Activated CD8-positive, alpha-beta memory T cell treated with anti-CD3 and anti-CD28 coated beads, Interleukin-2, amount 50 U/mL, for 1 hour (primary cell): ENCODE measurements around the gene TMC5.
"Not testable (repeated sequence)": the region's sequence is repeated elsewhere in the genome, so short reads cannot be mapped to it uniquely, and the experiment has no call there.

ENCODE experiments used
- DNase-seq: peaks from one replicate; pipeline ENCODE4 v3.0.0-alpha.2; 2020; ENCODE audit errors: extremely low read depth

TMC5 gene

DNA sequence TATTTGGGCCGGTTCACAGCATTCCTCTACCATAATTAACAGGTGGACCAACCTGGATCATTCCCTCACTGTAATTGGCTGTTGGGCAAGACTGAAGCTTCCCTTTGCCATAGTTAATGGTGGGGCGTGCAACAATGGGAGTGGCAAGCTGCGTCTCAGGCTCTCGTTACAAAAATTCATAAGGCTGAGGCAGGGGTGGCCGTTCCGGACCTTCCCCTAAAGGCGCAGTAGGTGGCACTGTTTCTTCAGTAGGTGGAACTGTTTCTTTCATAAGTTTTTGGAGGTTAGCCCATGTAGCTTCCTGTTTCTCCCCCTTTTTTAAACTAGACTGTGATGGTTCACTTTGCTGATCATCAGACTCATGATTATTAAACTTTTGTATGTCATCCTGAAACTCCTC lies 17.0 kb upstream of the TMC5 start:
- DNase-seq = no peak

DNA sequence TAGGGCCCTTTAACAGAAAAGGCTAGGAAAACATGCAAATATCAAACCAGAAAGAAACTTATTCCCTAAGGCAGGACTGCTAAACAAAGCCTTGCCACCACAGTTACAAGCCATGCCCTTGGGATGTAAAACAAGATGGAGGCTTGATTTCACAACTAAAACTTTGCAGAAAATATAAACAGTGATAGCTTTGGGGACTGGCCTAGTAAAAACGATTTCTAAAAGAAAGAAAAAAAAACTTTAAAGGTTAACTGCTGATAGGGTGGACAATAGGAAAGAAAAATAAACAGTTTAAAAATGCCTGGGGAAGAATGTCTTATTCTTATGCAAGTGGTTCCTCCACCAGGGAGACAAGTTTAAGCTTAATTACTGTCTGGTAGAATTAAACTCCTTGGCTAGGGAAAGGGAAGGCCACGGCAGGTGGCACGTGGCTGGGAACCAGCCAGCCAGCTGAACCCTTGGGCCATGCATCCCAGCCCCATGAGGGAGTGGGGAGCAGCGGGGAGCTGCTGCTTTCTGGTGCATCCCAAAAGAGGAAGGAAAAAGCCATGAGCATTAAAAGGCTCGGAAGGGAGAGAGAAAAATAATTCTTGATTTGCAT lies 10.7 kb upstream of the TMC5 start:
- DNase-seq = no peak

DNA sequence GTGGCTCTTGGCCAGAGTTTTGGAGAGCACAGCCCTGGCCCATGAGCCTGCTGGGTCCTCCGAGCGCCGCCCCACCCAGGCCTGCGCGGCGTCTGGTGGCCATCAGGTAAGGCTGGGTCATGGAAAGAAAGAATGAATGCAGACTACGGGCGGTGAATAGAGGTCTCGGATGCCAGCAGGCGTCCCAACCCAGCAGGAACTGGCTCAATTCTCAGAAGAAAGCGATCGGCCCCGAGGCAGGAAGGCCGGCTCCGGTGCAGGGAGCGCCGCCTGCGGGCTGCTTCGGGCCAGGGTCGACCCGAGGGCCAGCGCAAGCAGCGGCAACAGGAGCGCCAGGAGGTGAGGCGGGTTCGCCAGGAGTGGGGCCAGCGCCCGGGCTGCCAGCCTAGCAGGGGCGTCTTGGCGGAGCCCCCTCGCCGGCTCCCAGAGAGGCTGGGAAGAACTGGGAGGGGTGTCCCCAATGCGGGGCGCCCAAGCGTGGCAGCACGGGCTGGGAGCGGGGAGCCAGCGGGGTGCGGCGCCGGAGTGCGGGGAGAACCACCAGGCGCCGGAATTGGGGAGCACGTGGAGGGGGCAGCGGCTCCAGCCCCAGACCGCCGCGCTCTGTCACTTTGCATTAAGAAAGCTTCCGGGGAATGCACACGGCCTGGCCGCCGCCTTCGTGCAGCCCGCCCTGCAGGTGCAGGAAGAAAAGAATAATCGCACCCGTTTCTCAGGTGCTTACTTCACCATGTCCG lies 7.1 kb upstream of the TMC5 start:
- DNase-seq = no peak

DNA sequence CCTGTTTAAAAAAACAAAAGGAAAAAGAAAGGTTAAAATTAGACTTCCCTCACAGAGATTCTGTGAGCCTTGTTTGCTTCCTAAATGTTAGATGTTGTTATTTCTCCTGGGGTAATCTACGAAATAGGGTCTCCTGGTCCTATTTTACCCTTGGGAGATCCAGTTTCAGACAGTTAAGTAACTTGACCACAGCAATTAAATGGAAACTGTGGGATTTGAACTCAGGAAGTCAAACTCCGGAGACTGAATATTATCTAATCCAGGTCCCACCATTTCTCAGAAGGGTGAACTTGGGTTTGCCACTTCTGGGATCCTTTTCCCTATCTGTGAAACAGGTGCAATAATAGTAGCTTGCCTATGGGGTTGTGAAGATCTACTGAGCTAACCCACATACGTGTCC lies 6.4 kb upstream of the TMC5 start:
- DNase-seq = no peak

DNA sequence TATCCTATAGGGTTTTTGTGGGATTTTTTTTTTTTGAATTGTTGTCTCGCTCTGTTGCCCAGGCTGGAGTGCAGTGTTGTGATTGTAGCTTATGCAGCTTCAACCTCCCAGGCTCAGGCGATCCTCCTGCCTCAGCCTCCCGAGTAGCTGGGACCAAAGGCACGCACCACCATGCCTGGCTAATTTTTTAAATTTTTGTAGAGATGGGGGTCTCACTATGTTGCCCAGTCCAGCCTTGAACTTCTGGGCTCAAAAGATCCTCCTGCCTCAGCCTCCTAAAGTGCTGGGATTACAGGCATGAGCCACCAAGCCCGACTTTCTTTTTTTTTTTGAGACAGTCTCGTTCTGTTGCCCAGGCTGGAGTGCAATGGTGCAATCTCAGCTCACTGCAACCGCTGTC lies 5.6 kb upstream of the TMC5 start:
- DNase-seq = not testable (repeated sequence)

DNA sequence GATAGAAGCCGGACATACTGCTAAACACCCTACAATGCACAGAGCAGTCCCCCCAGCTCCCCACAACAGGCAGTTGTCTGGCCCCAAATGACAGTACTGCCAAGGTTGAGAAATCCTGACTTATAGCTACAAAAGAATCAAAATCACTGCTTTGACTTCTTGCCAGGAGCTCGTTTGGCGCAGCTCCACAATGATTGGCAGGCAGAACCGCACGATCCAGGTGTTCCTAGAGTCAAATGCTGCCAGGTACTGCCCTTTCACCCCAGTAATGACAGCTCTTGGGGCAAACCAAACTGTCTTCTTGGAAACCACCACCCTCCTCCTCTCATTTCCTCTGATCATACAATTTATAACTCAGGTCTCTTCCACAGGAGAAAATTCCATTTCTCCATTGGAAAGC lies 2.2 kb upstream of the TMC5 start:
- DNase-seq = no peak

DNA sequence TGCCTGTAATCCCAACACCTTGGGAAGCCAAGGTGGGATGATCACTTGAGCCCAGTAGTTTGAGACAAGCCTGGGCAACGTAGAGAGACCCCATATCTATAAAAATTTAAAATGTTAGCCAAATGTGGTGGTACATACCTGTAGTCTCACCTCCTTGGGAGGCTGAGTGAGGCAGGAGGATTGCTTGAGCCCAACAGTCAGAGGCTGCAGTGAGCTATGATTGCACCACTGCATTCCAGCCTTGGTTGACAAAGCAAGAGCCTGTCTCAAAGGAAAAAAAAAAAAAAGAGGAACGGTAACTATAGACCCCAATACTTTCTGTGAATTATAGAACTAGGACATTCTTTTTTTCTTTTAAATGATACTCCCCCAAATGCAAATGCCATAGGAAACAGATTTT lies 1.8 kb upstream of the TMC5 start:
- no peak for DNase-seq

DNA sequence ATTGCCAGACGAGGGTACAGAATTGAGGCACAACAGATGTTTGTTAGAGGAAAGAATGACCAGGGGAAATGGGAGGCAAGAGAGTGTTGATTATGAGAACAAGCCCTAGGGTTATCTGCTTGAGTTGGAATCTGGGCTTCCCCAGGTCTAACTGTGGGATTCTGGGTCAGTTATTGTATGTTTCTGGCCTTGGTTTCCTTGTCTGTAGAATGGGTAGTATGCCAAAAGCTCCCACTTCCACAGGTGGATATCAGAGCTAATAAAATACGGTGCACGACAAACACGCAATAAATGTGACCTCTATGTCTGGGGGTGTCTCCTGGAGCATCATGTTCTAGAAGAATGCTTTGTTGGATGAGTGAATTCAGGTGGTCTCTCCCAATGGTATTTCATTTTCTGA lies 517 bp downstream of the TMC5 start:
- DNase-seq = no peak

DNA sequence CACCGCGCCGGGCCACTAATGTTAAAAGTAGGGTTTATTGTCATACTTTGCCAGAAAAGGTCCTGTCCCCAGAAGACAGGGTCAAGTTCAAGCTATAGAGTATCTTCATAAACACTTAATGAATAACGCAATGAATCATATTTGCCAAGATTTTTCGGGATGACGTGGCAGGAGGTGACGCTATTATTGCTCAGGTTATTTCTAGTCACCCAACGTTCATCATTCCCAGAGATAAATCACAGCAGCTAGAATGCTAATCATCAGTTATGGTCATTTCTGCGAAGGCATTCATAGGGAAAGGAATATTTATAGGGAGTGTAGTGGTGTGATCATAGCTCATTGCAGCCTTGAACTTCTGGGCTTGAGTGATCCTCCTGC lies 2.0 kb downstream of the TMC5 start:
- DNase-seq = no peak

DNA sequence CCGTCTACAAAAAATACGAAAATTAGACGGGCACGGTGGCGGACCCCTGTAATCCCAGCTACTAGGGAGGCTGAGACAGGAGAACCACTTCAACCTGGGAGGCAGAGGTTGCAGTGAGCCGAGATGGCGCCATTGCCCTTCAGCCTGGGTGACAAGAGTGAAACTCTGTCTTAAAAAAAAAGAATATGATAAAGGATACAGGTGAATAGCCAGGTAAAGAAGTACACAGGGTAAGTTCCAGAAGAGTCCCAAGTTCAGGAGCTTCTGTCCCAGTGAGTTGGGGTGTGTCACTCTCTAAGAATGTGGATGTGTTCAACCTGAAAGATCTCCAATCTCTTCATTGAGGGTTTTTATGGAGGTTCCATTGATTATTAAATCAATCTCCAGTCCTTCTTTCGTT lies 6.8 kb downstream of the TMC5 start:
- no peak for DNase-seq

DNA sequence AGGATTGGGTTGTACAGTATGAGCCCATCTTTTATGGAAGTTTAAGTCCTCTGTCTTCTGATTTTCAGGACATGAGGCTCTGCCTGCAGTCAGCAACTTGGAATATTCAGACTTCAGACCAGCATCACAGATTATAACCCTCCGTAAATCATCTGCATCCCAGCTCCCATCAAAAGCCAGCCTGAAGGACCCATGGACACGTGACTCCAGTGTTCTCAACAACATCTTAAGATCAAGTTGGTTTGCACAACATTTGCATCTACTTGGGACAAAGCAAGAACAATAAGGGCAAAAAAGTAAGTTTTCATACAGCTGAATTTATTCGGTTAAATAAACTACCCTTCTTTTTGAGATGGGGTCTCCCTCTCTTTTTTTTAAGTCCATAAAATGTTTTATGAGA lies 12.7 kb downstream of the TMC5 start:
- DNase-seq = no peak

DNA sequence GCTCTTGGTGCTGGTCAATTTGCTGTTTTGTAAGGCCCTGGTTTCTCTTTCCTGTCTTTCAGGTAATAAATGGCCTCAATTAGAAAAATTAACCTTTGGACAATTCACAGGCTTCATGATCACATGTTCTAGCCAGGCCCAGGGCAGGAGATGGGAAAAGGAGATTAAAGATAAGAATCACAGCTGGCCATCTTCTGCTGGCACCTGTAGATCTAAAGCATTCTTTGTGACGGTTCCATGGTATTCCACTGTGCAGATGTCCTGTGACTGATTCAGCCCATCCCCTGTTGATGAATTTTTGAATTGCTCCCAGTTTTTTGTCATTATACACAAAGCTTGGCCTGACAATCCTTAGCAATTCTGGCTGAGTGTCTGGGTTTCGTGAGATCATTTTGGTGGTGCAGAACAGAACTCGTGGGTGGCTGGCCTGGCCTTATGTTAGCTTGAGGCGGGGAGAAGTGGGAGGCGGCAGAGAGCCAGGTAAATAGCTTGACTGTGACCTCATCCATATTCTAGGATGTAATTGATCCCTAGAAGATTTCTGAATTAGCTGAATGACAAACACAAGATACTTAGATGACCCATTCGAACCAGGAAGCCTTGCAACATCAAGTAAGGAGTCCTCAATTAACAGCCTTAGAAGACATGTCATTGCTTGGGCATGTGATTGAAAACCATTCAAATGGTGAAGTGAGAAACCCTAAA lies 14.1 kb downstream of the TMC5 start:
- DNase-seq = no peak

DNA sequence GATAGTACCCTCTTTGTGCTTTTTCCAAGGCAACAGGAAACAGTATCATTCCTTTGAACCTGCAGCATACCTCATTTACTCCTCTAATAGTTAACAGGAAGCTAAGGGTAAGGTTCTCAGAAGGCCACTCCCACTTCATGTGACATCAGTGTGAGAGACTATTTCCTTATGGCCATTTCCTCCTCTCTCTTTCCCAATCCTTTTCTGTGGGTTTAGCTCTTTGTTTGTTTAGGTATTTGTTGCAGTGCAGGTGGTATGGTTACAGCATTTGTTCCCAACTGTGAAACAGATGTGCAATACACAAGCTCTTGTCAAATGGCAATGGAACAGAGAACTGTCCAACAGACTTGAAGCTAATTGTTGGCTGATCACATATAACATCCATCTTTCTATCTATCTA lies 14.7 kb downstream of the TMC5 start:
- no peak for DNase-seq

DNA sequence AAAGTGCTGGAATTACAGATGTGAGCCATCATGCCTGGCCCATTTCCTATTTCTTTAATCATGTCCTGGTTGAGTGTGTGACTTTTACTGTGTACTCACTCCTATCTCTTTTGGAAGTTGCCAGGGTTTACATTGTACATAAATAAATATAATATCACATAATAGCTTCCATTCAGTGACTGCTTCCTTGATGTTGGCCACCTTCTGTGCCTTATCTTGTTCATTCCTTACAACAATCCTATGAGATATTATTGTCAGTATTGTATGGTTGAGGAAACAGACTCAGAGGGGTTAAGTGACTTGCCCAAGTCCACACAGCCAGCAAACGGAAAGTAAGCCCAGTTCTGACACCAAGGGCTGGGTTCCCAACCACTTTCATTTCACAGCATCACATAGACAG lies 16.9 kb downstream of the TMC5 start:
- DNase-seq = no peak

DNA sequence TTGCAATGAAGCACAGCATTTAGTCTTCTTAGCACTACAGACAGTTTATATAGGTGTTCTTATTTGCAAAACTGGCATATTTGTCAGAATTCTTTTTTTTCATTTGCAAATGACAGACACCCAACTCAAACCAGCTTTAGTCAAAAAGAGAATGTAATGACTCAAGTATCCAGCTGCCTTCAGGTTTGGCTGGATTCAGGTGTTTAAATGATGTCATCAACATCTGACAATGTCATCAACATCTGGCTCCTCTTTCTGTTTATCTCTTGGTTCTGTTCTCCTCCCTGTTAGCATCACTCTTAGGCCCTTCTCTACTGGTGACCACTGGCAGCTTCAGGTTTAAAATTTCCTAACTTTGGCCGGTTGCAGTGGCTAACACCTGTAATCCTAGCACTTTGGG lies 18.9 kb downstream of the TMC5 start:
- no peak for DNase-seq

DNA sequence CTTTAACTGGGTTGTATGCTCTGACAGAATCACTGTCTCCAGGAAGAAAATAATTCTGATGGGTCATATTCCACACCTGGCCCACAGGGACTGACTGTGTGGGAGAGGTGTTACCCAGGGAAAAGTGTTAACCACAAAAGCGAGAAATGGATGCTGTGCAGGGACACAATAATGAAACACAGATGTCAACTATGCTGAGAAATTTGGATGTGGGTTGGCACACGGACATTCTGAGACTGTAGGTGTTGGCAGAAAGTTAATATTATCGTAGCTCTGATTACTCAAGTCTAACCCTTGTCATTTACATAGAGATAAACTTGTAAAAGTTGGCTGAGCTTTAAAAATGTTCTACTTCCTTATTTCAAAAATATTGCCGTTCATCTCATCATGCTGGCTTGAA lies 19.6 kb downstream of the TMC5 start:
- DNase-seq = no peak

DNA sequence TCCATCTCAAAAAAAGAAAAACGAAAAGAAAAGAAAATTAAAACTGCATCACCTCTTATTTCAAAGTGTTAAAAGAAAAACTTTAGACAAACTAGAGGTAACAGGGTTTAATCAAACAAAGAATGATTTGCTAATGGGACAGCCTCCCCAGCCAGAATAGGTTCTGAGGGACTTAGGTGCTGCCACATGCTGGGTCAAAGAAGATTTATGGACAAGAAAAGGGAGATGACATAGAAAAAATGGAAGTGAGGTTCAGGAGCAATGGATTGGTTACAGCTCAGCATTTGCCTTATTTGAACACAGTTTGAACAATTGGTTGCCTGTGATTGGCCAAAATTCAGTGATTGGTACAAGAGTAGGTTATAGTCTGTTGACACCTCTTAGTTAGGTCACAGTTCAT lies 21.1 kb downstream of the TMC5 start:
- no peak for DNase-seq

DNA sequence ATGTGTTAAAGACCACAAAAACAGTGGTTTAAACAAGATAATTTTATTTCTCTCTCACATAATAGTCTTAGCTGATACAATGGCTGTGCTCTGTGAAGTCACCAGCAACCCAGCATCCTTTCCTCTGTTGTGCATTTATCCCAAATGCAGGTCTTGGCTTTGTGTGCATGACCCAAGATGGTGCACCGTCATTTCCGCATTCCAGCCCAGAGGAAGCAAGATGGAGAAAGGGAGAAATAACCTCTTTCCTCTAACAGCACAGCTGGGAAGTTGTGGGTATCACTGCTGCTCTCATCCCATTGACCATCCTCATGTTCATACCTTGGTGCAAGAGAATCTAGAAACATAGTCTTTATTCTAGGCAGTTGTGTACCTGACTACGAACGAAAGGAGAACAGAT lies 21.8 kb downstream of the TMC5 start:
- no peak for DNase-seq

DNA sequence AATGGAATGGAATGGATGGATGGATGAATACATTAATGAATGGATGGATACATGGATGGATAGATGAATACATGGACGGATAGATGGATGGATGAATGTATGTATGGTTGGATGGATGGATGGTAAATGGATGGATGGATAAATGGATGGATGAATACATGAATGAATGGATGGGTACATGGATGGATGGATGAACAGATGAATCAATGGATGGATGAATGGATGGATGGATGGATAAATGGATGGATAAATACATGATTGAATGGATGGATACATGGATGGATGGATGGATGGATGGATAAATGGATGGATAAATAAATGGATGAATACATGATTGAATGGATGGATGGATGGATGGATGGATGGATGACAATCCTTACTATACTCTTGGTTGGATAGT lies 26.0 kb downstream of the TMC5 start:
- no peak for DNase-seq

DNA sequence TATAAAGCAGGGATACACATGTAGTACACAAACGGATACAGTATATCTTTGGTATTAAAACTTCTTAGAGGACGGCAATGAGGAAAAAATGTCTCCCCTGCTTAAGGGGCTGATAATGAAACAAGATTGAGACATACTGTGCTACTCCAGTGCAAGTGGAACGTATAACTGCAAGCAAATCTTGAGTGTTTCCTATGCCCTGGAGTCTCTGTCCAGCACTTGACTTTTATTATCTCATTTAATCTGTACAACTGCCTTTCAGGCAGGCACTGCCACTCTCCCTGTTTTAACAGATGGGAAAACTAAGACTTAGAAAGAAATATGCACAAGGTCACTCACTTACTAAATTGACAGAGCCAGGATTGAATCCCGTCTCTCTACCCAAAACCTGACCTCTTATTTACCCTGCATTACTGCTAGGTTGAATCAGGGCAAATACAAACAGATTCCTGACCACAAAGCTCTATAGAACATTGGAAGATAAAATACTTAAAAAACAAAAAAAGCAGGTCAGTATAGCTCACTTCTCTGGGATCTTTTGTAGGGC lies 28.7 kb downstream of the TMC5 start:
- no peak for DNase-seq

DNA sequence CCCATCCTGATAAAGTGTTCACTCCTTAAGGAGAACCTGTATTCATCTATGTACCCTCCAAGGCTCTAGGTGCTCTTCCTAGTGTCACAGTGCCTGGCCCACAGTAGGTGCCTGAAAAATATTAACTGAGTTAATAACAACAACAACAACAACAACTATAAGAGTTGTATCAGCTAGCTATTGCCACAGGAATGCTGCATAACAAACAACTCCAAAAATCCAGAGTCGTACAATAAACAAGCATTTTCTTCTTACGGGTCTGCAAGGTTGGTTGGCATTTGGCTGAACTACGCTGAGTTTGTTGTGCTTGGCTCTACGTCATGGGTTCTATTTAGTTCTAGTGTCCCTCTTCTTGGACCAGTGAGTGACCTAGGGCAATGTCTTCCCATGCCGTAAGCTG lies 29.2 kb downstream of the TMC5 start:
- no peak for DNase-seq

DNA sequence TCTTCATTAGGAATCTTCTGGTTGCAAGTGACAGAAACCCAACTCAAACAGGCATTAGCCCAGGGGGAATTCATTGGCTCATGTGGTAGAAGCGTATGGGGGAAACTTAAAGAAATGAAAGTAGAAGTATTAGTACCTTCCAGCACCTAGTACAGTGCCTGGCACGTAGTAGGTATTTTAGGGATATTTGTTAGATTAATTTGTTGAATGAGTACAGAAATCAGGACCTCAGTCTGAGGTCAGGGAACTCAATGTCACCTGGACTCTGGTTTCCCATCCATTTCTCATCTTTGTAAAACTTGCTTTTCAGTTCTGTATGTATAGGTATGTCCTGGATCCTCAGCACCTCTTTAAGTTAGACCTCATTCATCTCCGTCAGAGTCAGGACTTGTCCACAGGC lies 32.5 kb downstream of the TMC5 start:
- no peak for DNase-seq

DNA sequence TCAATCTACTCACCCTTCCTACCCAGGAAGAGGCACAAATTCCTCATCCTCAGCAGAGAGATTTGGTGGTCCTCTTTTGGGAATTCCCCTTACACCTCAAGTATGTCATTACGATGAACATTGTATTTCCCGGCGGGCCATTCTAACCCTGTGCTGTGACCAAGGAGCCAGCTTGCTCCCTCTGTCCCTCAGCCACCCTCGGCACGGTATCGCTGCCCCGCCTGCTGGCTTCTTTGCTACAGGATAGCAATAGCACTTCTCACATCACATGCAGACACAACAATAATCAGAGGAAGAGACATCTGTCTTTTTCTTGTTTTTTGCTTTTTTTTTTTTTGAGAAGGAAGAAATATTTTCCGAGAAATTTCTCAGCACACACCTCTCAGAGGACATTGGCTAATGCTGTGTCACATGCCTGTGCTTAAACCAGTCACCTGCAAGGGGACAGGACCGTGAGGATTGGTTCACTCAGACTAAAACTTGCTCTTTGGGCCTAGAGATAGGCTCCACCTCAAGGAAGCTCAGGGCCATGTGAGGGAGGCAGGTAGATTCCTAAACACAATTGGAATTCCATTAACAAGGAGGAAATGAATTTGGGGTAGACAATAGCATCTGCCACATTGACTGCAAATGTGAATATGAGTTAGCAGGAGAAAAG lies 41.2 kb downstream of the TMC5 start:
- DNase-seq = no peak
